Peyer's patch (tissue), 4 donors: Measurements from ENCODE around the gene GABRA5. TPM values are rescaled to one million over a fixed set of nuclear protein-coding genes. Genes with fewer than 3 reads are reported as not detected.

Source experiments
- DNase-seq, 3 donors: peaks; one replicate each; pipeline ENCODE4 v3.0.0-alpha.2; 2017 to 2019
- H3K27ac ChIP-seq, 4 donors: fragments of 200-600 bp; sonication (generic); one replicate each; pipeline ENCODE4 v1.5.1; 2016 to 2019
- H3K27me3 ChIP-seq, 2 donors: fragments of 200-600 bp; sonication (generic); one replicate each; pipeline ENCODE4 v1.5.1; 2019
- H3K36me3 ChIP-seq, 3 donors: fragments of 200-600 bp; sonication (generic); one replicate each; pipeline ENCODE4 v1.5.1; 2016 to 2019
- H3K4me1 ChIP-seq, 4 donors: fragments of 200-600 bp; sonication (generic); one replicate each; pipeline ENCODE4 v1.5.1; 2016 to 2019
- H3K4me3 ChIP-seq, 4 donors: fragments of 200-600 bp; sonication (generic); 1 replicate in 3 of 4; 2 replicates in 1 of 4; pipeline ENCODE4 v1.5.1; 2016 to 2019; ENCODE audit warnings: mild to moderate bottlenecking in 1 of 4
- H3K9me3 ChIP-seq, 4 donors: fragments of 200-600 bp; sonication (generic); one replicate each; pipeline ENCODE4 v1.5.1; 2016 to 2019; ENCODE audit warnings: mild to moderate bottlenecking in 1 of 4
- POLR2A ChIP-seq, 2 donors: fragments of 450-650 bp; IDR thresholded peaks; one replicate each; pipeline ENCODE4 v1.5.1; 2017; ENCODE audit warnings: antibody characterized with exemption in 2 of 2, mild to moderate bottlenecking in 2 of 2, moderate library complexity in 2 of 2
- total RNA-seq, 4 donors: library from RNA; depleted of rRNA; stranded (reverse); fragments of >200 nt; gene quantifications; one replicate each; pipeline ENCODE4 v1.1.0, GENCODE V29; 2016
- TF ChIP-seq, protein P1 (sequence below), 6 experiments: fragments of 450-650 bp in 4 of 6; fragments of 200-600 bp in 2 of 6; sonication (generic) in 1 of 6; IDR thresholded peaks; one replicate each; pipeline ENCODE4 v1.5.1; 2017 to 2019; ENCODE audit warnings: antibody characterized with exemption in 6 of 6, mild to moderate bottlenecking in 3 of 6, moderate library complexity in 1 of 6

The GABRA5 gene
- total RNA-seq, 4 donors from 2014 or later: not detected

DNA sequence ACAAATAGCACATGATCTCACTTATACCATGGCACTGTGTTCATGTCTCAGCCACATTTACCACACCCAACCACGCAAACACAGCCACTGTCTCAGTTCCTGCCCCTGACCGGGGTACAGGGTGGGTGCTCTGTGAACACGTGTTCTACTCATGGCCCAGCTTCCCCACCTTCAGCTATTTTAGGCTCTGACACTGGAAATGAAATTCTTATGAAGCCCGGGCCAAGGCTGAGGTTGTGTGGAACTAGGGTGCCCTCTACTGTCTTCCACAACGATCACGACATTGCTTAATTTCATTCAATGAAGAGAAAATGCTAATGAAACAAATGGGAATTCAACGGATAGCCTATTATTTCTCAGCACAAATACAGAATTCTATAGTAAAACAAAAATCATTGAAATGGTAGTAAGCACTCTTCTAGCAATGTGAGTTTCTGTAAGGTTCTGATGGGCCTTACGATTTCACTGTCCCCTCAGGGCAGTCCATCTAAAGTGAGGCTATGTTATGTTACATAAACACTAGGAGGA lies 2.1 kb upstream of the GABRA5 start:
- Histone ChIP-seq H3K27me3 (no peaks in the 10 kb centered on the region), H3K4me3 (no peak overlapping the region), H3K9me3 (no peaks in the 10 kb centered on the region), H3K36me3 (no peaks in the 10 kb centered on the region), H3K27ac (no peak overlapping the region), H3K4me1 (no peaks in the 10 kb centered on the region)
- TF ChIP-seq, protein P1, sequence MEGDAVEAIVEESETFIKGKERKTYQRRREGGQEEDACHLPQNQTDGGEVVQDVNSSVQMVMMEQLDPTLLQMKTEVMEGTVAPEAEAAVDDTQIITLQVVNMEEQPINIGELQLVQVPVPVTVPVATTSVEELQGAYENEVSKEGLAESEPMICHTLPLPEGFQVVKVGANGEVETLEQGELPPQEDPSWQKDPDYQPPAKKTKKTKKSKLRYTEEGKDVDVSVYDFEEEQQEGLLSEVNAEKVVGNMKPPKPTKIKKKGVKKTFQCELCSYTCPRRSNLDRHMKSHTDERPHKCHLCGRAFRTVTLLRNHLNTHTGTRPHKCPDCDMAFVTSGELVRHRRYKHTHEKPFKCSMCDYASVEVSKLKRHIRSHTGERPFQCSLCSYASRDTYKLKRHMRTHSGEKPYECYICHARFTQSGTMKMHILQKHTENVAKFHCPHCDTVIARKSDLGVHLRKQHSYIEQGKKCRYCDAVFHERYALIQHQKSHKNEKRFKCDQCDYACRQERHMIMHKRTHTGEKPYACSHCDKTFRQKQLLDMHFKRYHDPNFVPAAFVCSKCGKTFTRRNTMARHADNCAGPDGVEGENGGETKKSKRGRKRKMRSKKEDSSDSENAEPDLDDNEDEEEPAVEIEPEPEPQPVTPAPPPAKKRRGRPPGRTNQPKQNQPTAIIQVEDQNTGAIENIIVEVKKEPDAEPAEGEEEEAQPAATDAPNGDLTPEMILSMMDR (IDR thresholded peaks at IDR 0.05): peak in 3 of 6 experiments; percentile 15 to 37 (median 21)
- no peak for TF ChIP-seq POLR2A (IDR thresholded peaks at IDR 0.05)
- no peak for DNase-seq

DNA sequence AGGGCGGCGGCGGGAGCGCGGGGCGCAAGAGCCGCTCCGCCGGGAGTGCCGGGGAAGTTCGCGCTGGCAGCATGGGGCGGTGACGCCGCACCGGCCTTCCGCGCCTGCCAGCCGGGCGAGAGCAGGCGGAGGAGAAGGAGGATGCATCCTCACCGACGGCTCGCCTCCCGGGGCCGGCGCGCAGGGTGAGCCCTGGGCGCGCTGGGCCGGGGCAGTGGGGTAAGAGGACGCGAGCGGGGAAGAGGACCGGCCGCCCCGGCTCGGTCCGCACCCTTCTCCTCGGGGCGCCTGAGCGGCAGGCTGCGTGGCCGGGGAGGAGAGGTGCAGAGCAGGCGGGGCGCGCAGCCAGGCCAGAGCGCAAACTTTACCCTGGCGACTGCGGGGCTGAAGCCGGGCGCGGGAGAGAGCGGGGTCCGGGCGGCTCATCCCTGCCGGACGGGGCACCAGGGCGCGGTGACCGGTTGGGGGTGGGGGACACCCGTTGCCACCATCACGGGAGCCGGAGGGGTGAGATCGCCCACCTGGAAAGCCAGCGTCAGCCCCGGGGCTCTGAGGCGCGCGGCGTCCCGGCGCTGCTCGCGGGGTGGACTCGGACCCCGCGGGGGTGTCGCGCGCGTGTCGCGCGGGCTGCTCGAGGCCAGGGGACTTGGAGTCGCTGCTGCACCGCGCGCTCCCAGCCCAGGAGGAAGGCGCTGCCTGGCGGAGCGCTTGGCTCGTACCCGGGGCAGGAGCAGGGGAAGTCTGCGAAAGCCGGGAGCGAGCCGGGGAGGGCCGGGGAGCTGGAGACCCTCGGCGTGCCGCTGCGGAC lies 542 bp downstream of the GABRA5 start:
- H3K9me3 ChIP-seq: no peaks in the 10 kb centered on the region
- H3K27ac ChIP-seq: no peak overlapping the region
- no peaks in the 10 kb centered on the region for H3K4me1 ChIP-seq
- H3K36me3 ChIP-seq: no peaks in the 10 kb centered on the region
- TF ChIP-seq POLR2A (IDR thresholded peaks at IDR 0.05): no peak
- TF ChIP-seq, protein P1 (IDR thresholded peaks at IDR 0.05): no peak
- no peak overlapping the region for H3K4me3 ChIP-seq
- DNase-seq: no peak
- no peaks in the 10 kb centered on the region for H3K27me3 ChIP-seq

DNA sequence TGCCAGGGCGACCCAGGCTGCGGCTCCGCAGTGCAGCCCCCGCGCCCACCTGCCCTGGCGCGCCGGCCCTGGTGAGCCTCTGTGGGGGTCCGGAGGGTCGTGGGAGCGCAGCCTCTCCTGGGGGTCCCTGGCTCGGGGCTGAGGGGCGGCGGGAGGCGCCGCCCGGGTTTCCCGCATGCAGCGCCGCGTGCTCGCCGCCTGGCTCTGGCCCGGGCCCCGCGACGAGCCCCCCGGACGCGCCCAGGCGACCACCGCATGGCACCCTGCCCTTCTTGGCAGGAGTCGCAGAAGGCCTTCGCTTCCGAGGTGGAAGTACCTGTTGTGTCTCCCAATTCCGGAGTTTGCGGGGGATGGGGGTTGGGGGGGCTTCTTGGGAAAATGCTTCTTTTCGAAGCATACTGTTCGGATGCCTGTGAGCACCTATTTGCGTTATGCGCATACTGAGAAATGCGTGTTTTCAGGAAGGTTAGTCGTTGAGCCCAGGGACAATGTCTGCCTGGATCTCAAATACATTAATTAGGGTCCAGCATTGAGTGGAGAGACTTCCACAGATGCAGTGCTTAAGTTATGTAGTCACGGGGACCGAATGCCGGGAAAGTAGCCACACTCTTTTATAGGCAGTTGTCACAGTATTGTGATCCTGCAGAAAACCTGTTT lies 1.3 kb downstream of the GABRA5 start:
- Histone ChIP-seq H3K36me3 (no peaks in the 10 kb centered on the region), H3K9me3 (no peaks in the 10 kb centered on the region), H3K27me3 (no peaks in the 10 kb centered on the region), H3K4me3 (no peak overlapping the region), H3K4me1 (no peaks in the 10 kb centered on the region), H3K27ac (no peak overlapping the region)
- TF ChIP-seq POLR2A (IDR thresholded peaks at IDR 0.05): no peak
- TF ChIP-seq, protein P1 (IDR thresholded peaks at IDR 0.05): no peak
- no peak for DNase-seq

DNA sequence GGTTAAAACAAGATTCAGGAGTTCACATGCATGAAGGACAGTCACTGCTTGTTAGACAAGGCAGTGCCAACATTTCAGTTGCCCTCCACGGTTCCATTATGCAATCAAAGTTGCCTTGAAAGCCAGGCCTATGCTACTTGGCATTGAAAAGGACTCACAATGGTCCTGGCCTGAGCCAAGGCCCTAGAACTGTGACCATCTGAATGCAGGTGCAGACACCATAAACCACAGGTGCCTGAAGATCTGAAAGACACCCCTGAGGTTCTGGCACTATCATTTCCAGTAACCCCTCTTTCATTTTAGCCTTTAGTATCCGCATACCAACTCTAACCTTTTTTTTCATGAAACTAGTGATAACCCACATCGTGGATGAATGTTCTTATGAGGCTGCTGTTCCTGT lies 2.8 kb downstream of the GABRA5 start:
- Histone ChIP-seq H3K36me3 (no peaks in the 10 kb centered on the region), H3K27me3 (no peaks in the 10 kb centered on the region), H3K4me3 (no peak overlapping the region), H3K27ac (no peak overlapping the region), H3K4me1 (no peaks in the 10 kb centered on the region), H3K9me3 (no peaks in the 10 kb centered on the region)
- no peak for DNase-seq
- TF ChIP-seq, protein P1 (IDR thresholded peaks at IDR 0.05): no peak
- no peak for TF ChIP-seq POLR2A (IDR thresholded peaks at IDR 0.05)

DNA sequence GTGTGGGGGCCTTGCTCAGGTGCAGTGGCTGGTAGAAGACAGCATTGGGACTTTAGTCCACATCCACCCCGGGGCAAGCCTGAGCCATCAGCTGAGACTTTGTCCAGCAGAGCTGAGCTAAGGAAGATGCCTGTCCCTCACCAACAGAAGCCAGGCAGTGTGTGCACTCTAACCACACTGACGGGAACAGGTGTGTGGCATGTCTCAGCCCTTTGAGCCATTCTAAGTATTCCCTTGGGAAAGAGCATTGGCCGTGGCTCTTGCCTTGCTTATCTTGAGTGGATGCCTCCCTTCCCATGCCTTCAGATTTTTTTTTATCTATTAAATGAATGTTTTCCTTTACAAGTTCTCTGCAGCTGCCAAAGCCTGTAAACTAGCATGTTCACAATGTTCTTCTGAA lies 3.5 kb downstream of the GABRA5 start:
- no peak overlapping the region for H3K4me3 ChIP-seq
- no peak overlapping the region for H3K27ac ChIP-seq
- no peaks in the 10 kb centered on the region for H3K27me3 ChIP-seq
- H3K4me1 ChIP-seq: no peaks in the 10 kb centered on the region
- DNase-seq: no peak
- no peak for TF ChIP-seq POLR2A (IDR thresholded peaks at IDR 0.05)
- TF ChIP-seq, protein P1 (IDR thresholded peaks at IDR 0.05): no peak
- H3K36me3 ChIP-seq: no peaks in the 10 kb centered on the region
- H3K9me3 ChIP-seq: no peaks in the 10 kb centered on the region
